ENCODE data around the gene ROBO1.

GRCh38 chr3:79598594-79598993 lies 169.2 kb downstream of the ROBO1 start:
- TF ChIP-seq TAF1 (IDR thresholded peaks at IDR 0.05; ENCODE audit: borderline replicate concordance, low read depth, low read length) (no peak), POLR2A (IDR thresholded peaks at IDR 0.05; ENCODE audit: low read depth, low read length) (no peak)

Measured in GM12892 (cell line).